Measurements from ENCODE around the gene SPR.

The SPR gene

GRCh38 chr2:72929010-72929409 lies 41.8 kb downstream of the SPR start:
- DNase-seq, result no peak

DNA sequence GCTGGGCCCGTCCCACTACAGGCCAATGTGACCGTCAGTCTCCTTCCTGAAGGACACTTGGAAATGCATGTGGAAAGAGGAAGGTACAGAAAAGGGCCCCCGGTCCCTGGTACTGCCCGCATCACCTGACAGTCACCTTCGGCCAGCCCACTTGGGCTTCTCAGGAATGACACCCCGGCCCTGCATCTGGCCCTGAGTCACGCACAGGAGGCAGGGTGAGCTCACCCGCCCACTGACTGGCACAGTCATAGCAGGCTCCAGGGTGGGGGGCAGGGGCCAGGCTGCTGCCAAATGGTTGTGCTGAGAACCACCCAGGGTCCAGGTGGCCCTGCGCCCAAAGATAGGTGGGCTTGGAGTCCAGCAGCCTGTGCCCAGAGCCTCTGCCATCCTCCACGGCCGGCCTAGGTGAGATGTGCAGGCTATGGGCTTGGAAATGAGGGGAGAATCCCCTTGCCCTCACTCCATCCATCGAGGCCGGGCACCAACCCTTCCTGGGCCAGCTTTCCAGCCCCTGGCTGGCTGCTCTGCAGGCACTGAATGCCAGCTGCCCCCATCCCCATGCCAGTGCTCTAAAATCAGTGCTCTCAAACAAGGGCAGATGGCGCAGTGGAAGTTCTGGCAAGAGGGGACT lies 44.2 kb downstream of the SPR start:
- DNase-seq, result no peak

DNA sequence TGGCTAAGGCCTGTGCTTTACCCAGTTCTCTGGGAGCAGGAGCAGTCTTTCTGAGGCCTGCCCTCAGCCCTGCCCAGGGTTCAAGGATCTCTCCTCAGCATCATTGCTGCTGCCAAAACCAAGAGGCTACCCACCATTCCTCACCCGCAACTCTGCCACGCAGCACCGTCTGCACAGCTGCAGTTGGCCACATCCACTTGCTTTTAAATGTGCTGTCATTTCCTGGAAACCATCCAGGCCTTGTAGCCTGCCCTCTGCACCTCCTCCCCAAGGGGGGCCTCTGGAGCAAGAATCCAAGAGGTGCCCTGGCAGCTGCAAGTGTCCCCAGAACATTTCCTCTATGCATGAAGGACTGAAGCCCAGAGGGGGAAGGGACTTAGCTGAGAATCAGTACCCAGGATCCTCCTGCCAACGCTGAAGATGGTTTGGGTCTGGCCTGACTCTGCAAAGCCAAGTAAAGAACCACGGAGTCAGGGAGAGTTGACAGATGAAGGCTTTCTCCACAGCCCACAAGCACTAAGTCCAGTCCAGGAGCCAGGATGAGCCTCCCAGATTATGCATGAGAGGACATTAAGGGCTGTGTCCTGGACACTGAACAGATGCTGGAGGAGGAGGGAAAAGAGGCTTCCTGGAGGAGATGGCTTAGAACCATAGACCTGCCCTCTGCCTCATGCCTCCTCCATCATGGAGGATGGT lies 45.0 kb downstream of the SPR start:
- no peak for DNase-seq

- DNase-seq, result no peak
Measured at GRCh38 chr2:72932805-72933204, 45.6 kb downstream of the SPR start.

- DNase-seq, result no peak
Measured at GRCh38 chr2:72933207-72933606, 46.0 kb downstream of the SPR start.

- no peak for DNase-seq
Measured at GRCh38 chr2:72933646-72934151, 46.5 kb downstream of the SPR start.

DNA sequence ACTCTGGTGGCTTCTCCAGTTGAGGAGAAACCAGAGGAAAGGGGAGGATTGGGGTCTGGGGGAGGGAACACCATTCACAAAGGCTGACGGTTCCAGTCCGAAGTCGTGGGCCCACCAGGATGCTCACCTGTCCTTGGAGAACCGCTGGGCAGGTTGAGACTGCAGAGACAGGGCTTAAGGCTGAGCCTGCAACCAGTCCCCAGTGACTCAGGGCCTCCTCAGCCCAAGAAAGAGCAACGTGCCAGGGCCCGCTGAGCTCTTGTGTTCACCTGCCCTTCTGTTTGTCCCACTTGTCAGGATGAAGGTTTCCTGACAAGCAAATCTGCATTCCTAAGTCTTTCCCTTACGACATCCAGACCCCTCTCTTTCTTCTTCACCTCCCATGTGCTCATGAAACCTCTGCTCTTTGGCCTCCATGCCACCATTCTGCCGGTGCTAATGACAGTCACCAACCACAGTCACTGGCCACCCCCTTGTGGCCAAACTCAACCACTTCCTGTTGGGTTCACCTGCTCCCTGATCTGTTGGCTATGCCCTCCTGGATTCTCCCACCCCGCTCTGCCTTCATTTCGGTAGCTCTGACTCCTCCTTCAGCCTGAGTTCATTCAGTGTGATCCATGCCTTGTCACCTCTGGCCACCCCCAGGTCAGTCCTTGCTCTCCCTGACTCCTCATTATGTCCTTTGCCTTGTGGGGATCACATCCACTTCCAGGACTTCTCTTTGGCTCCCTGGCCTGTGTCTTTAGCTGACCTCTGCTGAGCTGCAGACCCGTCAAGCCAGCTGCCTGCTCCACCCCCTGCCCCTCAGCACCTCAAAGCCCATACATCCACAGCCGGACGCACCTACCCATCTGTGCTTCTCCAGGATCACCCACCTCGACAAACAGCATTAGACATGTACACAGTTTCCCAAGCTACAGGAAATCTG lies 47.7 kb downstream of the SPR start:
- no peak for DNase-seq

GRCh38 chr2:72935611-72935957 lies 48.4 kb downstream of the SPR start:
- no peak for DNase-seq

DNA sequence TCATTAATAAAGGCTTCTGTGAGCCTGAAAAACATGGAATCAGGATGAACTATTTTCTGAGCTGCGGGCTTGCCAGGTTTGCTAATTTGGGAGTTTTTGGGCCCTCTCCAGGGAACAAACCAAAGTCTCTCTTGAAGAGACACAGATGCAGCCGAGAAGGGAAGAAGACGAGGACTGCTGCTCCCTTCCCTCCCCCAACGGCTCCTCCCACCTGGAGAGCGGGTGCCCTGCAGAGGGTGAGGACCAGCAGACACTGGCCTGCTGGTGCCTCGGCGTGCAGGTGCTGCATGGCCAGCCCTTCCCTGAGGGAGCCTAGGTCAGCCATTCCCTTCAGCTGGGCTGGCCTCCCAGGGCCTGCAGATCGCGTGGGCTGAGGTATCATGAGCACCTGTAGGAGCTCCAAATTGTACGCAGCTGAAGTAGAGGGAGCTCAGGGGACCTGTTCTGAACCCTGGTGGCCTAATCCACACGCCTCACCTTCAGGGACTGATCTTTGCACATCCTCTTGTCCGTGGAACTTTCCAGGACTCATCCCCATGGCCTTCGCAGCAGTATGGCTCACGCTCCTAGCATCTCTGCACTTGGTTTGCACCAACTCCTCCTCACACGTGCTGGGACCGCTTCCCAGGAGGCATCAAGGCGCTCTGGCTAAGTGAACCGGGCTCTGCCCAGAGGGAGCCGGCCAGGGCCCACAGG lies 49.6 kb downstream of the SPR start:
- DNase-seq, result peak in 5 of 56 donors; percentile 22 to 47 (median 24)

- DNase-seq, result peak in 2 of 56 donors; percentile 29 to 32
Measured at GRCh38 chr2:72937356-72937669, 50.1 kb downstream of the SPR start.

DNA sequence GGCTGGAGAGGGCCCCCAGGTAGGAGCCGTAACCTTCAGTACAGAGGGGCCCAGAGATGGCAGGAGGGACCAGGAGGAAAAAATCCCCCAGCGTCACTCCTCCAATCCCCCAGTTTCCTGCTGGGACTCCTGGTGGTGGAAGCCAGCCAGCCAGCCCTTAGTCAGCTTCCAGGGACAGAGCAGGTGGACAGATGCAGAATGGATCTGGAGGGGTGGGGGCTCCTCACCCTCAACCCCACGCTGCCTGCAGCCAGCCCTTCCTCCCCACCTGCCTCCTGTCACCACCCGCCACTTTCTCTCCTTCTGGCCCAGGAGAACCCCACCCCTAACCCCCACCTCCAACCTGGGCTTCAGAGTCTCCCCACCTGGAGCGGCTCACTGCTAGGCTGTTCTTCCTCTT lies 51.2 kb downstream of the SPR start:
- no peak for DNase-seq

DNA sequence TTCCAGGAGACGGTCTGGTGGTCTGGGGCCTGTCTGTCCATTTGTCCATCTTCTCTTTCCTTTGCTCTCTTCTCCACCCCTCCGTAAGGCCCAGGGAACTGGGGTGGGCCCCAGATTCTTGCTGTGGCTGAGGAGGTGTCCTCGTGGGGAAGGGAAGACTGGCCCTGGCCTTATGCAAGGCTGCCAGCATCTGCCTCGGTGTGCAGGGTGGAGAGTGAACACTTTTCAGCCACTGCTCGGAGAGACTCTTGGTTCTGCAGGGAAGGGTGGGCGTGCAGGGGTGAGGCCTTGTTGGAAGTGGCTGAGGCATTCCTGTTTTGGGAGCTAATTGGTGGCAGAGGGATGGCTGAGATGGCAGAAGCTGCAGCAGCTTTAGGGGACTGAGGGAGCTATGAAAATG lies 53.2 kb downstream of the SPR start:
- DNase-seq, result no peak

GRCh38 chr2:72940786-72941185 lies 53.6 kb downstream of the SPR start:
- DNase-seq, result no peak

All from amygdala (tissue), 56 donors.